Gastrocnemius medialis (tissue), 4 donors: ENCODE data around the gene CRYBB1. TPM values are rescaled to one million over a fixed set of nuclear protein-coding genes. Genes with fewer than 3 reads are reported as not detected.

ENCODE experiments used
- ATAC-seq, 2 donors: fragments of 150-250 bp; one replicate each; pipeline ENCODE4 v1.9.1; 2016
- DNase-seq, 2 donors: peaks; one replicate each; pipeline ENCODE4 v3.0.0-alpha.2; 2019
- H3K27ac ChIP-seq, 4 donors: fragments of 200-600 bp; sonication (generic); 1 replicate in 1 of 4; 2 replicates in 3 of 4; pipeline ENCODE4 v1.5.1; 2016 to 2018; ENCODE audit warnings: mild to moderate bottlenecking in 2 of 4, moderate library complexity in 1 of 4
- H3K27me3 ChIP-seq, 3 donors: fragments of 200-600 bp; sonication (generic) in 2 of 3; 1 replicate in 1 of 3; 2 replicates in 2 of 3; pipeline versions ENCODE4 v1.5.1 to v1.6.0; 2016 to 2019; ENCODE audit warnings: mild to moderate bottlenecking in 1 of 3, moderate library complexity in 1 of 3
- H3K36me3 ChIP-seq, 2 donors: fragments of 200-600 bp; sonication (generic) in 1 of 2; one replicate each; pipeline ENCODE4 v1.5.1; 2017 to 2018
- H3K4me1 ChIP-seq, 2 donors: fragments of 200-600 bp; sonication (generic) in 1 of 2; one replicate each; pipeline ENCODE4 v1.5.1; 2016 to 2017; ENCODE audit warnings: mild to moderate bottlenecking in 2 of 2
- H3K4me3 ChIP-seq, 4 donors: fragments of 200-600 bp; sonication (generic) in 3 of 4; 1 replicate in 1 of 4; 2 replicates in 3 of 4; pipeline ENCODE4 v1.5.1; 2016 to 2019; ENCODE audit warnings: mild to moderate bottlenecking in 2 of 4
- H3K9me3 ChIP-seq, 3 donors: fragments of 200-600 bp; sonication (generic) in 2 of 3; 1 replicate in 1 of 3; 2 replicates in 2 of 3; pipeline ENCODE4 v1.5.1; 2016 to 2019
- CTCF ChIP-seq, 5 experiments: fragments of 450-650 bp in 3 of 5; fragments of 200-600 bp in 2 of 5; sonication (generic) in 2 of 5; IDR thresholded peaks in 4 of 5; conservative IDR thresholded peaks in 1 of 5; 1 replicate in 4 of 5; 2 replicates in 1 of 5; pipeline ENCODE4 v1.5.1; 2016 to 2019; ENCODE audit warnings: antibody characterized with exemption in 5 of 5, mild to moderate bottlenecking in 3 of 5, moderate library complexity in 3 of 5
- POLR2A ChIP-seq, 2 donors: fragments of 450-650 bp; IDR thresholded peaks; one replicate each; pipeline ENCODE4 v1.6.1; 2017; ENCODE audit warnings: antibody characterized with exemption in 2 of 2, mild to moderate bottlenecking in 2 of 2, moderate library complexity in 2 of 2
- in situ Hi-C, 4 donors: fragments of 200-750 bp; cut with MboI; loops; one replicate each; pipeline versions ENCODE4 v1.15.0 to v1.8.0; 2017; ENCODE audit warnings: low sequenced_read_pairs in 4 of 4
- intact Hi-C: fragments of 100-400 bp; cut with DNase I; formaldehyde crosslinking; loops from one replicate; pipeline ENCODE4 v1.15.1; 2023; ENCODE audit warnings: low total_unique reads
- total RNA-seq, 4 donors: library from RNA; depleted of rRNA; stranded (reverse); fragments of >200 nt; gene quantifications; one replicate each; pipeline versions ENCODE4 v1.1.0 to v1.2.3, GENCODE V29; 2016

CRYBB1 gene
- total RNA-seq, 4 donors from 2014 or later = 0.97 TPM; not detected in 3

DNA sequence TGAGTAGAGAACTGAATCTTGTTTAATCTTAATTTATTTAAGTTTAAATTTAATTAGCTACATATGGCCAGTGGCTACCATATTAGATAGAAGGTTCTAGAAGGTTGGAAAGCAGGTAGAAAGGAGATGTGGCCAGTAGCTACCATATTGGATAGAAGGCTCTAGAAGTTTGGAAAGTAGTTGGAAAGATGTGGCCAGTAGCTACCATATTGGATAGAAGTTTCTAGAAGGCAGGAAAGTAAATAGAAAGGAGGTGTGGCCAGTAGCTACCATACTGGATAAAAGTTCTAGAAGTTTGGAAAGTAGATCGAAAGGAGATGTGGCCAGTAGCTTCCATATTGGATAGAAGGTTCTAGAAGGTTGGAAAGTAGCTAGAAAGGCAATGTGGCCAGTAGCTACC is 6.2 kb upstream of the CRYBB1 start:
- TF ChIP-seq POLR2A (IDR thresholded peaks at IDR 0.05) = no peak
- ATAC-seq = no peak
- intact Hi-C loops = no loop called here
- H3K9me3 ChIP-seq = no peaks in the 10 kb centered on the region
- H3K27me3 ChIP-seq = no peaks in the 10 kb centered on the region
- no peak overlapping the region for H3K4me3 ChIP-seq
- in situ Hi-C loops = no loop called here
- no peaks in the 10 kb centered on the region for H3K36me3 ChIP-seq
- no peak for DNase-seq
- H3K27ac ChIP-seq = no peak overlapping the region
- H3K4me1 ChIP-seq = no peaks in the 10 kb centered on the region

- intact Hi-C loops = no loop called here
- no peaks in the 10 kb centered on the region for H3K27me3 ChIP-seq
- no peak within 1 kb of the TSS for H3K27ac ChIP-seq
- no peaks in the 10 kb centered on the region for H3K9me3 ChIP-seq
- H3K4me1 ChIP-seq = no peaks in the 10 kb centered on the region
- ATAC-seq (no peak), DNase-seq (no peak)
- H3K4me3 ChIP-seq = no peak within 1 kb of the TSS
- TF ChIP-seq POLR2A (IDR thresholded peaks at IDR 0.05) (no peak), CTCF (IDR thresholded peaks at IDR 0.05 in 4 of 5, conservative IDR thresholded peaks at IDR 0.05 in 1 of 5) (no peak)
- H3K36me3 ChIP-seq = no peaks in the 10 kb centered on the region
- in situ Hi-C loops = no loop called here
These were observed 3.8 kb upstream of the CRYBB1 start, which contains the start of gene CRYBA4 for GRCh38 chr22:26621663-26622062. CRYBA4 (plus strand) TSS chr22:26621963; CDS start chr22:26622597, 634 bp downstream.

- no peak for DNase-seq
- H3K27me3 ChIP-seq = no peaks in the 10 kb centered on the region
- intact Hi-C loops = no loop called here
- no peak for ATAC-seq
- no peaks in the 10 kb centered on the region for H3K36me3 ChIP-seq
- no peaks in the 10 kb centered on the region for H3K9me3 ChIP-seq
- TF ChIP-seq CTCF (IDR thresholded peaks at IDR 0.05 in 4 of 5, conservative IDR thresholded peaks at IDR 0.05 in 1 of 5) (no peak), POLR2A (IDR thresholded peaks at IDR 0.05) (no peak)
- H3K4me3 ChIP-seq = no peak overlapping the region
- H3K4me1 ChIP-seq = no peaks in the 10 kb centered on the region
- no peak overlapping the region for H3K27ac ChIP-seq
- in situ Hi-C loops = no loop called here
These were observed 2.4 kb upstream of the CRYBB1 start for GRCh38 chr22:26620197-26620596.

- ATAC-seq = no peak
- H3K27me3 ChIP-seq = peaks cover 0 to 4% (median 0%) of the 10 kb centered on the region in 3 donors
These were observed 1.7 kb upstream of the CRYBB1 start for GRCh38 chr22:26619510-26619909.

GRCh38 chr22:26618455-26618854 is 628 bp upstream of the CRYBB1 start:
- Histone ChIP-seq H3K27me3 (peaks cover 0 to 7% (median 0%) of the 10 kb centered on the region in 3 donors), H3K4me1 (no peaks in the 10 kb centered on the region), H3K4me3 (no peak overlapping the region), H3K36me3 (no peaks in the 10 kb centered on the region), H3K9me3 (no peaks in the 10 kb centered on the region), H3K27ac (no peak overlapping the region)
- no peak for DNase-seq
- no peak for TF ChIP-seq CTCF (IDR thresholded peaks at IDR 0.05 in 4 of 5, conservative IDR thresholded peaks at IDR 0.05 in 1 of 5)
- TF ChIP-seq POLR2A (IDR thresholded peaks at IDR 0.05) = no peak
- intact Hi-C loops = no loop called here
- no peak for ATAC-seq
- in situ Hi-C loops = no loop called here

More at GRCh38 chr22:26619510-26619909, 1.7 kb upstream of the CRYBB1 start:
- intact Hi-C loops (no loop called here), in situ Hi-C loops (no loop called here)
- Histone ChIP-seq H3K27ac (no peak overlapping the region), H3K4me3 (no peak overlapping the region), H3K36me3 (no peaks in the 10 kb centered on the region), H3K9me3 (no peaks in the 10 kb centered on the region), H3K4me1 (no peaks in the 10 kb centered on the region)
- no peak for DNase-seq
- no peak for TF ChIP-seq CTCF (IDR thresholded peaks at IDR 0.05 in 4 of 5, conservative IDR thresholded peaks at IDR 0.05 in 1 of 5)
- no peak for TF ChIP-seq POLR2A (IDR thresholded peaks at IDR 0.05)
